Panc1 (cell line): Measurements from ENCODE around the gene PMAIP1.

Experiments used
- POLR2AphosphoS5 ChIP-seq: IDR thresholded peaks from 2 replicates; pipeline ENCODE4 v1.6.1; 2012; ENCODE audit warnings: mild to moderate bottlenecking, low read depth, low read length, moderate library complexity
- SIN3A ChIP-seq: IDR thresholded peaks from 2 replicates; pipeline ENCODE4 v1.6.1; 2012; ENCODE audit warnings: low read depth, mild to moderate bottlenecking, low read length, moderate library complexity, borderline replicate concordance; ENCODE audit not compliant: insufficient read depth
- TCF7L2 ChIP-seq: IDR thresholded peaks from 2 replicates; pipeline ENCODE4 v1.6.1; 2011; ENCODE audit warnings: mild to moderate bottlenecking, low read depth, low read length, inconsistent platforms
- TF ChIP-seq, protein P1 (sequence below): fragments of 450-650 bp; IDR thresholded peaks from 2 replicates; pipeline ENCODE4 v1.5.1; 2017; ENCODE audit warnings: mild to moderate bottlenecking
- TF ChIP-seq, protein P2 (sequence below), 2 experiments: IDR thresholded peaks; 2 replicates each; pipeline ENCODE4 v1.6.1; 2011 to 2012; ENCODE audit warnings: low read depth in 2 of 2, control low read depth in 1 of 2, low read length in 1 of 2, mild to moderate bottlenecking in 1 of 2, moderate library complexity in 1 of 2; ENCODE audit not compliant: insufficient read depth in 1 of 2

DNA sequence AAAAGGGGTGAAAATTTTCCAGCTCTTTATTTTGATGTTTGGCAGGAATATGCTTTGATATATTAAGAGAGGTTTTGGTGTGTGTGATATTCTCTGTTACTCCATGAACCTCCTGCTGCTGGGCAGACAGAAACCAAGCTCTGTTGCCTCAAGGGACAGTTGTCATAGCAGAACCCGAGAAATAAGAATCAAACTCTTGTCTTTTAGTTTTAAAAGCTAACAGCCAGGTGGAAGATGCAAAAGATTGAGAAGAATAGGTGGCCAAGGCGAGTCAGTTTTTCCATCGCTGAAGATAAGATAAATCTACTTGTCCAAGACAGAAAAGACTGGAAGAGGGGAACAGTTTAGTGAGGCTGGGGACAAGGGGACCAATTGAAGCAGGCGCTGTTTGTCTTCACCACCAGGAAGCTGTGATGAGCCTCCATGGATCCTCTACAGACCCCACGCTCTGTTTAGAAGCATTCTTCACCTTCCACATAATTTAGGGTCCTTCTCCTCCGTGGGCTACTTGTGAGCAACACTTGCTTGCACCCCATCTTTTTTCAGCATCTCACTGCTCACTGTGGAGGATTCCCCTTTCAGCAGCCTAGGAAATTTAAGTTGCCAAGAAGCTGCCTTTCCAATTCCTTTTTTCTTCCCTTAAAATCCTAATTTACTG lies 23.9 kb downstream of the PMAIP1 start:
- TF ChIP-seq, protein P1, sequence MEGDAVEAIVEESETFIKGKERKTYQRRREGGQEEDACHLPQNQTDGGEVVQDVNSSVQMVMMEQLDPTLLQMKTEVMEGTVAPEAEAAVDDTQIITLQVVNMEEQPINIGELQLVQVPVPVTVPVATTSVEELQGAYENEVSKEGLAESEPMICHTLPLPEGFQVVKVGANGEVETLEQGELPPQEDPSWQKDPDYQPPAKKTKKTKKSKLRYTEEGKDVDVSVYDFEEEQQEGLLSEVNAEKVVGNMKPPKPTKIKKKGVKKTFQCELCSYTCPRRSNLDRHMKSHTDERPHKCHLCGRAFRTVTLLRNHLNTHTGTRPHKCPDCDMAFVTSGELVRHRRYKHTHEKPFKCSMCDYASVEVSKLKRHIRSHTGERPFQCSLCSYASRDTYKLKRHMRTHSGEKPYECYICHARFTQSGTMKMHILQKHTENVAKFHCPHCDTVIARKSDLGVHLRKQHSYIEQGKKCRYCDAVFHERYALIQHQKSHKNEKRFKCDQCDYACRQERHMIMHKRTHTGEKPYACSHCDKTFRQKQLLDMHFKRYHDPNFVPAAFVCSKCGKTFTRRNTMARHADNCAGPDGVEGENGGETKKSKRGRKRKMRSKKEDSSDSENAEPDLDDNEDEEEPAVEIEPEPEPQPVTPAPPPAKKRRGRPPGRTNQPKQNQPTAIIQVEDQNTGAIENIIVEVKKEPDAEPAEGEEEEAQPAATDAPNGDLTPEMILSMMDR: no peak
- TF ChIP-seq, protein P2, sequence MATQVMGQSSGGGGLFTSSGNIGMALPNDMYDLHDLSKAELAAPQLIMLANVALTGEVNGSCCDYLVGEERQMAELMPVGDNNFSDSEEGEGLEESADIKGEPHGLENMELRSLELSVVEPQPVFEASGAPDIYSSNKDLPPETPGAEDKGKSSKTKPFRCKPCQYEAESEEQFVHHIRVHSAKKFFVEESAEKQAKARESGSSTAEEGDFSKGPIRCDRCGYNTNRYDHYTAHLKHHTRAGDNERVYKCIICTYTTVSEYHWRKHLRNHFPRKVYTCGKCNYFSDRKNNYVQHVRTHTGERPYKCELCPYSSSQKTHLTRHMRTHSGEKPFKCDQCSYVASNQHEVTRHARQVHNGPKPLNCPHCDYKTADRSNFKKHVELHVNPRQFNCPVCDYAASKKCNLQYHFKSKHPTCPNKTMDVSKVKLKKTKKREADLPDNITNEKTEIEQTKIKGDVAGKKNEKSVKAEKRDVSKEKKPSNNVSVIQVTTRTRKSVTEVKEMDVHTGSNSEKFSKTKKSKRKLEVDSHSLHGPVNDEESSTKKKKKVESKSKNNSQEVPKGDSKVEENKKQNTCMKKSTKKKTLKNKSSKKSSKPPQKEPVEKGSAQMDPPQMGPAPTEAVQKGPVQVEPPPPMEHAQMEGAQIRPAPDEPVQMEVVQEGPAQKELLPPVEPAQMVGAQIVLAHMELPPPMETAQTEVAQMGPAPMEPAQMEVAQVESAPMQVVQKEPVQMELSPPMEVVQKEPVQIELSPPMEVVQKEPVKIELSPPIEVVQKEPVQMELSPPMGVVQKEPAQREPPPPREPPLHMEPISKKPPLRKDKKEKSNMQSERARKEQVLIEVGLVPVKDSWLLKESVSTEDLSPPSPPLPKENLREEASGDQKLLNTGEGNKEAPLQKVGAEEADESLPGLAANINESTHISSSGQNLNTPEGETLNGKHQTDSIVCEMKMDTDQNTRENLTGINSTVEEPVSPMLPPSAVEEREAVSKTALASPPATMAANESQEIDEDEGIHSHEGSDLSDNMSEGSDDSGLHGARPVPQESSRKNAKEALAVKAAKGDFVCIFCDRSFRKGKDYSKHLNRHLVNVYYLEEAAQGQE (IDR thresholded peaks at IDR 0.05; ENCODE audit: insufficient read depth in 1 of 2, low read depth in 2 of 2, low read length in 1 of 2): no peak
- TF ChIP-seq SIN3A: no peak
- no peak for TF ChIP-seq POLR2AphosphoS5
- TF ChIP-seq TCF7L2: no peak
